Activated T-cell treated with anti-CD3 and anti-CD28 coated beads for 1 hour (primary cell): Measurements from ENCODE around the gene PFKP.

Source experiments
- DNase-seq: peaks from one replicate; pipeline ENCODE4 v3.0.0-alpha.2; 2020; ENCODE audit warnings: low read depth

The PFKP gene

DNA sequence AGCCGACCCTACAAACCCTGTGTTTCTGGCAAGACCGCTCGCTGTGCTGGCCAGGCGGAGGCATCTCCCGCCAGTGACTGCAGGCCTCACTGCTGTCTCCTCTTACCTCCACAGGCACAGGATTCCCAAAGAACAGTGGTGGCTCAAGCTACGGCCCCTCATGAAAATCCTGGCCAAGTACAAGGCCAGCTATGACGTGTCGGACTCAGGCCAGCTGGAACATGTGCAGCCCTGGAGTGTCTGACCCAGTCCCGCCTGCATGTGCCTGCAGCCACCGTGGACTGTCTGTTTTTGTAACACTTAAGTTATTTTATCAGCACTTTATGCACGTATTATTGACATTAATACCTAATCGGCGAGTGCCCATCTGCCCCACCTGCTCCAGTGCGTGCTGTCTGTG, 69.0 kb downstream of the PFKP start:
- no peak for DNase-seq

DNA sequence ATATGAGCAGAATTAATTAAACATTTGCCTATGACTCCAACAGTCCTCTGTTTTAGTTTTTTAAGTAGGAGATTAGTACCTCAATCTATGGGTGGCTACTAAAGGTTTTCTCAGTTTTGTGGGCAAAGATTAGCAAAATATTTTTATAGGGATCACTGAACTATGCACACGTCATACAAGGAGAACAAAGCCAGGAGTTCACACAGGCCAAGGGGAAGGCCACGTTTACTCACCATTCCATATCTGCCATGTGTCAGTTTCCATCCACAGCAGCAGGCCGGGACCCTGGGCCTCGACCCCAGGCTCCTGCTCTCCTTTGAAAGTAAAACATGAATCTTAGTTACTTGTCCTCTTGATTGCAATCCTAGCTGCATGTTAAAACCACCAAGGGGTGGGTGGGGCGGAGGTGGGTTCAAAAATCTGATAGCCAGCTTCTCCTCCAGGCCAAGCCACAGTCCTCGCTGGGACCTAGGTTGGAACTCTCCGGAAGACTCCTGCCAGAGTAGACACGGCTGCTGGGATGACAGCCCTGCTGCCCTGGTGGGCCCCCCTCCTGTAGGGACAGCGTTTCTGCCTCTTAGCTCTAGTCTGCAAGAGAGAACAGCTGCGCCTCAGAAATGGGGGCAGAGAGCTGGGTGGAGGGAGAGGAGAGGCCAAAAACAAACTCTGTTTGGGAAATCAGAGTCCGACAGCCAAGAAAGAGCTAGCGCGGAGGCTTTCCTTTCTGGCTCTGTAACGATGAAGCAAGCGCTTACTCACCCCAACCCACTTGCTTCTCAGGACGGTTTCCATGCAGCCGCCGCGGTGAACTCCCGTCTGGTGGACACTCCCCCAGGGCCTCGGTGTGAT, 69.6 kb downstream of the PFKP start:
- no peak for DNase-seq

DNA sequence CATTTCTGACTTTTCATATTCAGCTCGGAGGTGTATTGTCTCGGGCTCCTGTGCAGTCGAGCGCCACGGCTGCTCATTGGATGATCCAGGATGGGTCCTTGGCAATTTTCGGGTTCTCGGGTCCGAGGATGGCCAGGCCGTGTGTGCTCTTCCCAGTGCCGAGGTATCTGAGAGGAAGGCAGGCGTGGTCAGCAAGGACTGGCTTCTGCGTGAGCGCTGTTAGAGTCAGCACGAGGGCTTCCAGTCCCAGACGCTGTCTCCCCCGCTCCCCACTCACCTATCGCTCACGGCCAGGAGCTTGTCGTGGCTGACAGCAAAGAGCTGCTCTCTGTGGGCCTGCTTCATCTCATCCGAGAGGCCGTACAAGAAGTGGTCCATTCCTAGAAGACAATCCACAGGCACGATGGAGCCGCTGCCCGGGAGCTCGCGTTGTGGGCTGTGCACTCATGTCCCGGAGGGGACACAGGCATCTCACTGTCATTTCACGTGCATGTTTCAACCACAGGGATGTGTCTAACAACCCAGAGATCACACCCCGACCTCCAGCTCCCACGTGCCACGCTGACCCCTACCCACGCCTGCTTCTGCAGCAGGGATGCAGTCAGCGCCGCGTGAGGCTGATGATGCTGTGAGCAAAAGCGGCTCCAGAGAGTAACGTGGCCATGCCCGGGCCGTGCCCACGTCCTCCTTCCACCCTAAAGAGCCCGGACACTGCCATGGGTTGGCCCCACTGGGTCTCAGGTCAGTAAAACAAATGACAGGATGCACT, 70.8 kb downstream of the PFKP start:
- no peak for DNase-seq

DNA sequence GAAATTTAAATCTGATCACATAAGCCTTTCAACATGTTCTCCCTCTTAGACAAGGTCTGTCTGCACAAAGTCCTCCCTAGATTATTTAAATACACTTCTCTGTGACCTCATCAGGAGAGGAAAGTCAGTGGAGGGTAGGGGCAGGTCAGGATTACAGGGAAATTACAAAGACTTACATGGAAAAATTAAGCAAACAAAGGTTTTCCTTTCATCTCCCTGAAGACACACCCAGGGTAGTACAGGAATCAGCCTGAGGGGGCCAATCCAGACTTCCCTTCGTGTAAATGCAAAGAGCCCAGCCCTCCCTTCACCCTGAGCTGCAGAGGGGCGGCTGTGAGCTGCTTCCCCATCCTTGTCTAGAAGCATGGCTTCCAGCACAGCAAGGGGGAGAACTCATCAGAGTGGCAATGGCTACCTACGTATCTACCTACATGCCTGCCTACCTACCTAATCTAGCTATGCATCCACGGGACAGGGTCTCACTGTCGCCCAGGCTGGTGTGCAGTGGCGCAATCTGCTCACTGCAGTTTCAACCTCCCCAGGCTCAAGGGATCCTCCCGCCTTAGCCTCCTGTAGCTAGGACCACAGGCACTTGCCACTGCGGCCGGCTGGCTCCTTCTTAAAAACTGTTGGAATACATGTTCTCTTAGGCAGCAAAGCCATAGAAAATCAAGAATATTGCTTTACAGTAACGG, 72.0 kb downstream of the PFKP start:
- DNase-seq = no peak

DNA sequence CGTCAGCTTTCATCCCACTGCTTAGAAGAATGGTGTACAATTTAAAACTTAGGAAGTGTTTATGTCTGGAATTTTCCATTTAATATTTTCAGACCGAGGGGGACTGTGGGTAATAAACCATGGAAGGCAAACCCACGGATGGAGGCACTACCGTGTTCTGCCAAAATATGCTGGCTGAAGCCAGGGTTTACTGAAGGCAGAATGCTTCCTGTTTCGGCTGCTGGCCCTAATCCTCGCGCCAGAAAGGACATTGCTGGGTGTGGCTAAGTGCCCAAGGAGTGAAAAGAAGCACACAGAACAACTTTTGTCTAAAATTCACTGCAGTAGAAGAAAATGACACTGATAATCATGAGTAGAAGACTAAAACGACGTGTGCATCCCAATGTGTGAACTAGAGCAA, 72.9 kb downstream of the PFKP start:
- DNase-seq = no peak

DNA sequence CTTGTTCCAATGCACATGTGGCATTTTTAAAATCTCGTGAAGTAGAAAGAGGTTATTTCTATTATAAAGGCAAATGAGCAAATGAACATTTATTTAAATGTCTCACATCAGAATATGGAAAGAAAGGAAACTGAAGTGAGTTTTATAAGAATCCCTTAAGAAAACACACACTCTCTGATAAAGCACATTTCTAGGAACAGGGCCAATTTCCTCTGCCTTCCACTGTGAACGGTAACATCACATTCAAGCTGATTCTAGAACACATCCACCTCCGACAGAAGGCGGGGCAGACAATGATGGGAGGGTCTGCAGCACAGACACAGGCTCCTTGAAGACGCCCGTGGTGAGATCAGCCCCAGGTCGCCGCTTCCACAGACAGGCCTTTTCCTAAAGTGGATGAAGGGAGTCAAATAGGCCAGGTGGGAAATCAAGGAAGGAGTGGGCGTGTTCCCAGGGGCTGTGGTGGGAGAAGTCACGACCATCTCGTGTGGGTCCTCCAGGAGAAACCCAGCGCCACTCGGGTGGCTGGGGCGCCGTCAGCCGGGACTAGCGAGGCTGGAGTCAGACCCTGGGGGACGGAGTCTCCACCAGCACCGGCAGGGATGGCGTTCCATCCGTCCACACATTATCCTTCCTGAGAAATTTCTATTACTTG, 74.1 kb downstream of the PFKP start:
- no peak for DNase-seq

DNA sequence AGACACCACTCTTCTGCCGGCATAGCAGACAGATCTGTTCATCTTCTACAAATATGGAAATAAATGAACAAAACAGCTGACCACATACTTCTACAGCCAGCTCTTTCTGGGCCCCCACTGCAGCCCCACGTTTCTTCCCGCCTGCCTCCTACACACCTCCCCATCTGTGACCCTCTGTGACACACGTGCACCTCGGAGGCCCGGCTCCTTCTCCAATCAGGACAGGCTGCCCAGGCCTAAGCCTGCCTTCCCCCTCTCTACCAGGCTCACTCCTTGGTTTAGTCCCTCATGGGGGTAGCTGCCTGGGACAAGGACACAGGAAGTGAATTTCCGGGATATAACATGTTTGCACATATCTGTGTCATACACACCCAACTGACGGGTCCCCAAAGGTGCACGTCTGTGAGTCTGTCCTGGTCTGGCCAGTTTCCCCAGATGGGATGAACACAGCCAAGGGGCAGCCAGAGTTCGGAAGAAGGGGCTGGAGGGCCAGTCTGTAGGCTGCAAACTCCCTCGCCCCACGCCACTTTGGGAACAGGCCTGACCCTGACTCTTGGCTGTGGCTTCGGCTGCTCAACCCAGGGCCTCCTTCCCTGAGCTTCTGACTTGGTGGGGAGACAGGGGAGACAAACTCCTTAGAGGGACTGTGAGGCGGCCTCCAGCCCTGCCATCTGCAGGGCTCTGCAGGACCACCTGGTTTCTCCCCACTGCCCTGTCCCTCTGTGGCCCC, 75.0 kb downstream of the PFKP start:
- no peak for DNase-seq

DNA sequence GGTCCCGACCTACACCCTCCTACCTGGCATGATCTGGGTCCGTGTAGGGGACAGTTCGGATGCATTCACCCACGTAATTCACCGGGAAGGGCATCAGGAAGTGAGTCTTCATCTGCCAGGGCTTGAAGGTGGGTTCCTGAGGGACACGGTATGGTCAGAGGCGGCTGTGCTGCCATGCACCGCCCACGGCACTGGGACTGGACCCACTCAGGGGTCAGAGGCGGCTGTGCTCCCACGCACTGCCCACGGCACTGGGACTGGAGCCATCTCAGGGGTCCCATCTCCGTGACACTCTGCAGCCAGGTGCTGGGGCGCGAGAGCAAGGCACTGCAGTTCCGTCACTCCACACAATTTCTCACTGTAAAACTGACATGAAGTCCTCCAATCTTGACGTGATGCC, 76.0 kb downstream of the PFKP start:
- DNase-seq = no peak

DNA sequence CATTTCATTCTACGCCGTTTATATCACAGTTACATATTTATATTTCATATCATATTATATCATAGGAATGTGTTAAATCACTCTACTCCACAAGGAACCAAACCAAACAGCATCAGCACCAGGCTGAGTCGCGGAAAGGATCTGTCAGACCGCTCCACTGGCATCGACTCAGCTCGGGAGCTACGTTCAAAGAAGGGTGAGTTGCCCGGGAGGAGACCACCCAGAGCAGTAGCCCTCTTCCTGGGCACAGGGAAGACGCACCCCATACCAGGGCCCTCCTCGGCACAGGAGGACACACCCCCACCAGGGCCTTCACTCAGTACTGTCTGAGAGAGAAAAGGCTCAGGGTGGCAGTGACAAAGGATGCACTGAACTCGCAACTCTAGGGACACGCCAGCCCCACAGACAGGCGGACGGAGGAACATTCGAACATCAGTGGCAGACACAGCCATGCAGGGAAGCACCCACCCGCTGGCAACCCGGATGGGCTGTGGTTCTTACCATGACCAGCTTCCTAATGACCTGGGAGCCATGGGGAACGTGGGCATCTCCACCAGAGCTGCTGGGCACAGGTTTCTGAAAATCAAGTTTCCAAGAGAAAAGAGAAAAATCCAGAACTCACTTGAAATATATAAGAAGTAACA, 76.6 kb downstream of the PFKP start:
- no peak for DNase-seq

DNA sequence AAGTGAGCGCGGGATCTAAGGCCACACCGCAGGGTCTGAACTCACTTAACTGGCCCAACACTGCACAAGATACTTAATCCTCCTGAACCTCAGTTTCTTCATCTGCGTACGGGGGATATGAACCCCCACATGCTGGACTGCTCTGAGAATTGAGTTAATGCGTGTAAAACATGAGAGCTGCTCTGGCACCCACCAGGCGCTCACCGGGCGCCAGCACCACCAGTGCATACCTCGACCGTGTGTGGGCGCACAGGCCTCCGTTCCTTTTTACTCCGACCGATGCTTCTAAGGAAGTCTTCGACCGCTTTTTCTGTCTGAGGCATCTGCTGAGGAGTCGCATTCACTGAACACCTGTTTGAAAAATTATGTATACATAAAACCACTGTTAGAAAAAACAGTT, 78.0 kb downstream of the PFKP start:
- no peak for DNase-seq

DNA sequence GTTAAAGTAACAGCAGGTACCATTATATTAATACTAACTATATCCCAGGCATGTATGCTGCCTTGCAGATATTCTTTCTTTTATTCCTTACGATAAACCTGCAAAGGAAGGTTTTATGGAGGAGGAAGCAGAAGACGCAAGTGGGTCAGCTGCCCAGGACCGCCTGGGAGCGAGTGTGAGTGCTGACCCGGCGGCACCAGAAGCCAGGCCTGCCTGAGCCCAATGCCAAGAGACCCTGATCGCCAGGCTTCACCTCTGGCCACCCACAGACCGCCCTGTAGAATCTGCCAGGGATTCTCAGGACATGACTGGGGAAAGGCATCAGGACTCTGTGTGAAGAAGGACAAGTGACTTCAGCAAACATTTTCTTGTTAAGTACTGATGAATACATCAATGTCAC, 78.9 kb downstream of the PFKP start:
- no peak for DNase-seq

DNA sequence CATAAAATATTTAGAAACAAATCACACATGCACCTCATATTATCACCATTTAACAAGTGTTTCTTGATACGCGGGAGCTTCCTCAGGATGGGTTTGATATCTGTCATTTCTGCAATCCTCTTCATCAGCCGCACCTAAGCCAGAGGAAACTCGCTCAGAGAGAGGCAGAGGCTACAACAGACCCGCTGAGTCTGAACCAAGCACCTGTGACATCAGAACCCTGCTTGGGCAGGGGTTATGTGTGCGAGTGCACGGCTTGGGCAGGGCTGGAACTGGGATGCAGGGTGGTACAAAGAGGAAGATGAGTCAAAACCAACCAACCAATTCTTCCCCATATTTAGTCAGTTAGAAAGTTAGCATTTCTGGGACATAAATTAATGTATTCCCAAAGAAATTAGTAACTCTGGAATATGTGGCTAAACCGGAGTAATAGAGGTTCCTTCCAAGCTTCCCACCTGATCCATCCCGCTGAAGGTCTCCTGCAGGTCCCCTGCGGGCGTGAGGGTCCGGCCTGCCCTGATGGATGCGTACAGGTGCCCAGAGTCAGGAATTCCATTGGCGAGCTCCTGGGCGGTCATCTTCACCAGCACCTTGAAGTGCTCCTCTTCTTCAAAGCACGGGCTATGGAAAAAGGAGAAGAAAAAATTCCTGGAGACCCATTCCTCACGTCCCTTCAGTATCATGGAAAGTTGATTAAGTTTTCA, 79.9 kb downstream of the PFKP start:
- no peak for DNase-seq

DNA sequence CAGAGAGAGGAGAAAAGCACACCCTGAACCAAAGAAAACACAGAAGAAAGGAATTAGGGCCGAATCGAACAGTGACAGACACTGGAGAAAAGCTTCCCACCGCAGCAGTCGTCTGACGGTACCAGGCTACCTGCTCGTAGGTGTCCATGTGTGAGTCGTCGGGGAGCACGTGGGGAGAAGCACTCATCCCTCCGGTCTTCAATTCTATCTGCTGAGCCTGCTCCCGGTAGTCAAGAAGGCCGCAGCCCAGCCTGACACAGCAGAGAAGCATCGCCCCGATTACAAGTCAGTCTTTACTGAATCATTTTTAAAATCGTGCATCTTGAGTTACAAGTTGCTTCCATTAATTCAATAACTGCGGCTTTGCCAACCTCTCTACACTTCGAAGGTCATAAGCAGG, 80.7 kb downstream of the PFKP start:
- no peak for DNase-seq

DNA sequence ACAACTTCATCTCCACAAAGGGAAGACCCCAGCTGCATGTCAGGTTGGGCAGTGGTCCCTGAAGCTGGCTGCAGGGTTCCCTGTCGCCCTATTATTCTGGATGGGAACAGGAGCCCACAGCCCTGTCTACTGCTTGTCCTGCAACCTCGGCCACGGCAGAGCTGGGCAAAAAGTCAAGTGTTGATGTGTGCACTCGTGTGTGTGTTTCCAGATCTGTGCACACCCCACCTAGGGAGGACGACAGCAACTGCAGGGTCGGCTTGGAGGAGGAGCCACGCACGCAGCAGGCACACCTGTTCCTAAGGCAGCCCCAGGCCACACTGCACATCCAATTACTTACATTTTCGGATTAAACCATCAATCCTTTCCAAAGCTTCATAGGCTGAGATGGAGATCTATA, 81.6 kb downstream of the PFKP start:
- no peak for DNase-seq

DNA sequence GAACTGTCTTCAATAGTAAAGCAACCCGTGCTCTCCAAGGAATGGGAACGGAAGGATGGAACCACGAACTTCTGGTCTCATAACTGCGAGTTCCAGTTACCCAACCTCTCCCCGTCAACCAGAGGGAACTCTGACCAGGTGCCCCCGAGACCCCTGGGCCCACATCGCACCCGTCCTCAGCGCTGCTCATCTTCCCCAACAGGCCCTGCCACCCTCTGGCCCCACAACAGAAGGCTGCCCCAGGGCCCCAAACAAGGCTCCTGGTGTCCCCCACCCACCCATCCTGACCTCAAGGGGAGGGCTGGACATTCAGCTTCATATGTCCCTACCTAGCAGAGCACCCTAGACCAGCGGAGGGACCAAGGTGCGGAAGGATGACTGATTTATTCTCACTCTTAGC, 82.6 kb downstream of the PFKP start:
- no peak for DNase-seq

DNA sequence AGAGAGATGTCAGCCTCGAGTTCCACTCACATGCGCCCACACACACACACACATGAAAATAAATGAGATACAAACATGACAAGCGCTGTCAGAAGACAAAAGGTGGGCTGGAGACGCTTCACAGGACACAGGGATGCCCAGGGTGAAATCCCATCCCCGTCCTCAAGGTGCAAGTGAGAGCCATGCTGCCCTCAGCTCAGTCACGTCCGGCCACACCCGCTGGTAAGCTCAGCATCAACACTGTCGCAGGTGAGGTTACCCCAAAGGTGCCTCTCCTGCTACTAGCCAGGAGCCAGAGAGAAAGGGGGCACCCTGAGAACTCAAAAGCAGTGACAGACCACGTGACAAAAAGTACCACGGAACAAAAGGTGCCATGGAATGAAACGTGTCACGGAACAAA, 83.0 kb downstream of the PFKP start:
- no peak for DNase-seq

DNA sequence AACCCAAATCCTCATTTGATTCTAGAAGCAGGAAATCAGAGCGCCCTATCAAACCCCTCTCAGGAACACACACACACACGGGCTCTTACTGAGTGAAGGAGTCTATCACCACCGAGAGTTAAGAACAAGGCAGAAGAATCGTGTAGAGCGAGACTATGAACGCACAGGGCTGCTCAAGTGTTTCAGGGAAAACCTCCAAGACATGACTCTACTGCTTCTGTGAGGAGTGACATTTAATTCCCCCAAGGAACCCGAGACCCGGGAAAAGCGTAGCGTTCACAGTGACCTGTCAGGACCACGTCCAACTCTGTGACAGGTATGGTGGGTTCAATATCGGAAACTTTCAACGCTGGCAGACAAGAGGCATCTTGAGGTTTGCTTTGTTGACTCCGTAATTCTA, 83.6 kb downstream of the PFKP start:
- no peak for DNase-seq

DNA sequence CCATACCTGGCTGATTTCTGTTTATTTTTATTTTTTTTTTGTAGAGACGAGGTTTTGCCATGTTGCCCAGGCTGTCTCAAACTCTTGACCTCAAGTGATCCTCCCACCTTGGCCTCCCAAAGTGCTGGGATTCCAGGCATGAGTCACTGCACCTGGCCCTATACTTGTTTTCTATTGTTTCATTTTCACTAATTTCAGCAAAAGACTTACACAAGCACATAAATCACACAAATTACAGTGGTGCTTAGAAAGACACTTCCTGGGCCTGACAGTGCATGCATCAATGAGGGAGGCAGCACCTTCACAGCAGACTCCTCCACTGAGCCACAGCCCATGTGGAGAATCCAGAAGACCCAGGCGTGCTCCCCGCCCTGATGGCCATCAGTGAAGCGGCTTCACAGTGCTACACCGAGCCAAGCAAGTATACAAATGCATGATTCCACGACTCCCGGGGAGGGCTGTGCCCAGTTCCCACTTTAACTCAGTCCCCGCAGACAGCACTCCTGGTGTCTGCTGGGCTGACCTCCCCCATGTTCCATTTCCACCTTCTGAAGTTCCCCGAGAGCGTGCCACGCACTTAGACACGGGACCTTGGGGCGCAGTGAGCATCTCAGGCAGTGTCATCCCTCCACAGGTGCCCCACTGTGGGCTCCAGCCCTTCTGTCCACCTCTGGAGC, 84.7 kb downstream of the PFKP start:
- no peak for DNase-seq

DNA sequence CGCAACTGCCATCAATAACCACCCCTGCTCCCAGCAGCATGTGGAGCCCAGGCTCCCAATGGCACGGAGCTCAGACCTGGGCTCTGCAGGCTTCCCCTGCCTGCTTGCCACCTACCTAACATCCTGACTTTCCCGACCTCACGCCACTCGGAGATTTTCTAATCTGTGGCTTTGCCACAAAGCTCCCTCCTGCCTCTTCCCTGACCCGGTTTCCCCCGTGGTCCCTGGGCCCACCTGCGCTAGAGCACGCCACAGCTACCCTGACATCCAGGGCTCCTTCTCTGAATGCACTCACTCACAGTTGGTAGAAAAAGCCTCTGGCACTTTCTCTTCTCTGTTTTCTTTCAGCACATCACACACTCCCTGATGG, 85.2 kb downstream of the PFKP start:
- no peak for DNase-seq

DNA sequence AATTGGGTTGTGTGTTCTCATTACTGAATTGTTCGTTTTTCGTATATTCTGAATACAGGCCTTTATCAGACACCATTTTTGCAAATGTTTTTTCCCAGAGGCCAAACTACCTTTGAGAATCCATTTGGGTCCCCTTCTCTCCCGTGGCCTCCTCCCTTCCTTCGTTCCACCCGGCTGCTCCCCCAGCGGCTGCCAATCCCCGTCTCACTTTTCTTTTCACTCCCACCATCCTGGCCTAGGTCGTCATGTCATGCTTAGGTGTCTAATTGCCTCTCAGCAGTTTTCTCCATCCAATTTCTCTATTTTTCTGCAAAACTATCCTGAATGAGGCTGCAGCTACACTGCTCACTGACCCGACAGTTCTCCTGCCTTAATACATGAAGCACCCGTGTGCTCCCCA, 87.3 kb downstream of the PFKP start:
- DNase-seq = no peak
